Hepatocyte (in vitro differentiated cells): Measurements from ENCODE around the gene PIP5K1C.

Source experiments
- CTCF ChIP-seq: fragments of 200-600 bp; sonication (generic); IDR thresholded peaks from 2 replicates; pipeline ENCODE4 v1.5.1; 2016; ENCODE audit warnings: antibody characterized with exemption, mild to moderate bottlenecking; ENCODE audit not compliant: poor library complexity
- EZH2 ChIP-seq: fragments of 200-600 bp; sonication (generic); IDR thresholded peaks from 2 replicates; pipeline ENCODE4 v1.6.1; 2016; ENCODE audit warnings: antibody characterized with exemption, mild to moderate bottlenecking, borderline replicate concordance
- EZH2phosphoT487 ChIP-seq: fragments of 200-600 bp; sonication (generic); IDR thresholded peaks from one replicate; pipeline ENCODE4 v1.6.1; 2018; ENCODE audit warnings: antibody characterized with exemption, mild to moderate bottlenecking, low read depth, moderate library complexity; ENCODE audit not compliant: unreplicated experiment, severe bottlenecking

- TF ChIP-seq CTCF: no peak
- TF ChIP-seq EZH2: no peak
- no peak for TF ChIP-seq EZH2phosphoT487
Observed at GRCh38 chr19:3653865-3654513, 46.3 kb downstream of the PIP5K1C start.
